ENCODE results near the gene EIF2S3B. TPM values are rescaled to one million over a fixed set of nuclear protein-coding genes. Genes with fewer than 3 reads are reported as not detected.

Gene EIF2S3B
- total RNA-seq, 1 donor from 2014 or later = 0.73 TPM

- H3K9me3 Mint-ChIP-seq (ENCODE audit: unreplicated experiment) = peaks cover 11% of the 10 kb centered on the region
- peaks cover 10% of the 10 kb centered on the region for H3K4me1 Mint-ChIP-seq (ENCODE audit: unreplicated experiment)
- no peak overlapping the region for H3K27ac Mint-ChIP-seq (ENCODE audit: unreplicated experiment)
- DNase-seq (ENCODE audit: extremely low spot score, unreplicated experiment) = no peak
- TF ChIP-seq CTCF (IDR thresholded peaks at IDR 0.05) = no peak
- H3K27me3 Mint-ChIP-seq (ENCODE audit: unreplicated experiment) = peaks cover 27% of the 10 kb centered on the region
- no peaks in the 10 kb centered on the region for H3K36me3 Mint-ChIP-seq (ENCODE audit: unreplicated experiment)
- no peak overlapping the region for H3K4me3 Mint-ChIP-seq (ENCODE audit: unreplicated experiment)
Observed at GRCh38 chr12:10537721-10538120, 32.0 kb downstream of the EIF2S3B start.

- no peak for DNase-seq (ENCODE audit: extremely low spot score, unreplicated experiment)
- Mint-ChIP-seq H3K4me3 (ENCODE audit: unreplicated experiment) (no peak overlapping the region), H3K4me1 (ENCODE audit: unreplicated experiment) (peaks cover 10% of the 10 kb centered on the region), H3K27me3 (ENCODE audit: unreplicated experiment) (peaks cover 17% of the 10 kb centered on the region), H3K36me3 (ENCODE audit: unreplicated experiment) (no peaks in the 10 kb centered on the region), H3K27ac (ENCODE audit: unreplicated experiment) (no peak overlapping the region), H3K9me3 (ENCODE audit: unreplicated experiment) (peaks cover 11% of the 10 kb centered on the region)
- no peak for TF ChIP-seq CTCF (IDR thresholded peaks at IDR 0.05)
Observed at GRCh38 chr12:10540776-10541205, 35.1 kb downstream of the EIF2S3B start.

DNA sequence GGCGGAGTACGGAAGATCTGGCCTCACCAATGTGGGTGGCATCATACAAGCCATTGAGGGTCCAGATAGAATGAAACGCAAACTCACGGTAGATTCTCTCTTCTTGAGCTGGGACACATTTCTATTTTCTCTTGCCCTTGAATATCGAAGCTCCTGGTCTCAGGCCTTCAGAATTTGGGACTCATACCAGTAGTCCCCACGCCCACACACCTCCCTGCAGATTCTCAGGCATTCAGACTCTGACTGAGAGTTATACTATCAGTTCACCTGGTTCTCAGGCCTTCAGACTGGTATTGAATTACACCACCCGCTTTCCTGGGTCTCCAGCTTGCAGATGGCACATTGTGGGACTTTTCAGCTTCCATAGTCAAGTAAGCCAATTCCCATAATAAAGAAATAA lies 37.8 kb downstream of the EIF2S3B start:
- H3K27ac Mint-ChIP-seq (ENCODE audit: unreplicated experiment) = no peak overlapping the region
- H3K4me1 Mint-ChIP-seq (ENCODE audit: unreplicated experiment) = peaks cover 6% of the 10 kb centered on the region
- peaks cover 23% of the 10 kb centered on the region for H3K27me3 Mint-ChIP-seq (ENCODE audit: unreplicated experiment)
- H3K4me3 Mint-ChIP-seq (ENCODE audit: unreplicated experiment) = no peak overlapping the region
- no peak for DNase-seq (ENCODE audit: extremely low spot score, unreplicated experiment)
- no peaks in the 10 kb centered on the region for H3K36me3 Mint-ChIP-seq (ENCODE audit: unreplicated experiment)
- TF ChIP-seq CTCF (IDR thresholded peaks at IDR 0.05) = no peak
- H3K9me3 Mint-ChIP-seq (ENCODE audit: unreplicated experiment) = peaks cover 11% of the 10 kb centered on the region

DNA sequence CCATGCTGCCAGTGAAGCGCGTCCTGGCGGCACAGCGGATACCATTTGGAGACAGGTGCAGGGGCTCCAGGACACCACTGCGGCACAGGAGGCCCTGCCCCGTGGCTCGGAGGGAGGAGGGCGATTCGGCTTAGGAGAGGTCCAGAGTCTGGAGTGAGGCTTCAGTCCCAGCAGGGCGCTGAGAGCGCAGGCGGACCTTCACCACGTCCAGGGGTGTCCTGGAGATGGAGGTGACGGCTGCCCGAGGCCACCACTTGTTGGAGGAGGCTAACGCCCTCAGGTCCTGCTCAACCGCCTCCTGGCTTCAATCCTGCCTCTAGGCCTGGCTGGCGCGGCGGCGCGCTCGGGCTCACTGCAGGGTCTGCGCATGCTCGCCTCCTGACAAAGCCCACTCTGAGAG lies 45.7 kb downstream of the EIF2S3B start:
- DNase-seq (ENCODE audit: extremely low spot score, unreplicated experiment) = no peak
- H3K27ac Mint-ChIP-seq (ENCODE audit: unreplicated experiment) = no peak overlapping the region

GRCh38 chr12:10553148-10553547 lies 47.5 kb downstream of the EIF2S3B start:
- no peaks in the 10 kb centered on the region for H3K36me3 Mint-ChIP-seq (ENCODE audit: unreplicated experiment)
- no peak for TF ChIP-seq CTCF (IDR thresholded peaks at IDR 0.05)
- no peak overlapping the region for H3K4me3 Mint-ChIP-seq (ENCODE audit: unreplicated experiment)

More for the DNA sequence above, 45.7 kb downstream of the EIF2S3B start:
- no peak overlapping the region for H3K4me3 Mint-ChIP-seq (ENCODE audit: unreplicated experiment)
- no peak for TF ChIP-seq CTCF (IDR thresholded peaks at IDR 0.05)
- H3K9me3 Mint-ChIP-seq (ENCODE audit: unreplicated experiment) = no peaks in the 10 kb centered on the region
- H3K4me1 Mint-ChIP-seq (ENCODE audit: unreplicated experiment) = no peaks in the 10 kb centered on the region
- peaks cover 7% of the 10 kb centered on the region for H3K27me3 Mint-ChIP-seq (ENCODE audit: unreplicated experiment)
- H3K36me3 Mint-ChIP-seq (ENCODE audit: unreplicated experiment) = no peaks in the 10 kb centered on the region

More at GRCh38 chr12:10553148-10553547, 47.5 kb downstream of the EIF2S3B start:
- Mint-ChIP-seq H3K4me1 (ENCODE audit: unreplicated experiment) (no peaks in the 10 kb centered on the region), H3K27ac (ENCODE audit: unreplicated experiment) (no peak overlapping the region), H3K27me3 (ENCODE audit: unreplicated experiment) (peaks cover 8% of the 10 kb centered on the region), H3K9me3 (ENCODE audit: unreplicated experiment) (no peaks in the 10 kb centered on the region)
- DNase-seq (ENCODE audit: extremely low spot score, unreplicated experiment) = no peak
